ENCODE data around the gene ASIC3. TPM values are rescaled to one million over a fixed set of nuclear protein-coding genes. Genes with fewer than 3 reads are reported as not detected.
"Not testable (repeated sequence)": the region's sequence is repeated elsewhere in the genome, so short reads cannot be mapped to it uniquely, and the experiment has no call there.

Gene ASIC3
- total RNA-seq, 2 experiments from 2014 or later = 2.8 to 3.2 TPM

DNA sequence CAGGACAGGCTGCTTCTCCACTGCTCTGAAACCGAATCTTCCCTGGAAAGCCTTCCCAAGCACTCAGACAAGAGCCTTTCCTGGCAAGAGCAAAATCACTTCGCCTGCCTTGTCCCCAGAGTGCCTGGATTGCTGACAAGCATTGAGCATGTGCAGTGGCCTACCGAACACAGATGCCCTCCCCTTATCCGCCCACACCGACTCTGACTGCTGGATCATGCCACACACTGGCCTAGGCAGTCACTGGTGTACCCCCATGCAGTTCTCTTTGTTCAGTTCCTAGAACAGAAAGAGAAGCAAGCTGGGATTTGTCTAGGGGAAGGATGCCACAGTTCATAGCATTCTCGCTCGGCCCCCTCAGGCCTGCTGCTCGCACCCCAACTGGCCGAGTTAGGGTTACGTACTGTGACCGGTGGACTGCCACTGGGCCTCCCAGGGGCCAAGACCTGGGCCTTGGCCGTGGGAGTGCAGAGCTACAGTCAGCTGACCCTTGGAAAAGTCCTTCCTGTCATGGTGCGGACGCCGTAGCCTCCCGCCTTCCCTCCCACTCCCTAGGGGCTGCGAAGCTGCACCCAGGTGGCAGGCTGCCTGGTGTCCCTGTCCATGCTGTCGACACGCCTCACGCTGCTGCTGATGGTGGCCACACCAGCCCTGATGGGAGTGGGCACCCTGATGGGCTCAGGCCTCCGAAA is 13.2 kb upstream of the ASIC3 start:
- Mint-ChIP-seq H3K4me3 (no peak overlapping the region), H3K36me3 (ENCODE audit: low read depth) (peaks cover 18% of the 10 kb centered on the region), H3K27me3 (ENCODE audit: low read depth) (no peaks in the 10 kb centered on the region), H3K9me3 (ENCODE audit: insufficient read depth) (no peaks in the 10 kb centered on the region), H3K4me1 (ENCODE audit: low read depth) (peaks cover 17% of the 10 kb centered on the region), H3K27ac (no peak overlapping the region)
- POLR2A ChIA-PET = no interaction called here
- no peak for ATAC-seq
- DNase-seq = no peak
- CTCF ChIA-PET = no interaction called here

- POLR2A ChIA-PET = no interaction called here
- CTCF ChIA-PET = no interaction called here
- H3K27me3 Mint-ChIP-seq (ENCODE audit: low read depth) = no peaks in the 10 kb centered on the region
- ATAC-seq (no peak), DNase-seq (no peak)
- peaks cover 17% of the 10 kb centered on the region for H3K4me1 Mint-ChIP-seq (ENCODE audit: low read depth)
- H3K36me3 Mint-ChIP-seq (ENCODE audit: low read depth) = peaks cover 18% of the 10 kb centered on the region
- no peak overlapping the region for H3K27ac Mint-ChIP-seq
- H3K4me3 Mint-ChIP-seq = no peak overlapping the region
- no peaks in the 10 kb centered on the region for H3K9me3 Mint-ChIP-seq (ENCODE audit: insufficient read depth)
These were observed 12.4 kb upstream of the ASIC3 start for GRCh38 chr7:151035902-151036301.

GRCh38 chr7:151038951-151039849 is 9.1 kb upstream of the ASIC3 start:
- ChIA-PET CTCF (interaction anchor here (0.9 to 1.0 kb wide), 3 partner anchors 11 to 77 kb away, joined by 3 to 4 read pairs (median 3); partner anchors contain the start of gene ABCB8), POLR2A (no interaction called here)
- Mint-ChIP-seq H3K4me1 (ENCODE audit: low read depth) (peaks cover 17% of the 10 kb centered on the region), H3K4me3 (no peak overlapping the region), H3K9me3 (ENCODE audit: insufficient read depth) (no peaks in the 10 kb centered on the region), H3K27me3 (ENCODE audit: low read depth) (no peaks in the 10 kb centered on the region), H3K36me3 (ENCODE audit: low read depth) (peaks cover 10% of the 10 kb centered on the region), H3K27ac (peak overlapping the region; percentile 39)
- peak; percentile 67 for ATAC-seq
- peak; percentile 53 for DNase-seq

DNA sequence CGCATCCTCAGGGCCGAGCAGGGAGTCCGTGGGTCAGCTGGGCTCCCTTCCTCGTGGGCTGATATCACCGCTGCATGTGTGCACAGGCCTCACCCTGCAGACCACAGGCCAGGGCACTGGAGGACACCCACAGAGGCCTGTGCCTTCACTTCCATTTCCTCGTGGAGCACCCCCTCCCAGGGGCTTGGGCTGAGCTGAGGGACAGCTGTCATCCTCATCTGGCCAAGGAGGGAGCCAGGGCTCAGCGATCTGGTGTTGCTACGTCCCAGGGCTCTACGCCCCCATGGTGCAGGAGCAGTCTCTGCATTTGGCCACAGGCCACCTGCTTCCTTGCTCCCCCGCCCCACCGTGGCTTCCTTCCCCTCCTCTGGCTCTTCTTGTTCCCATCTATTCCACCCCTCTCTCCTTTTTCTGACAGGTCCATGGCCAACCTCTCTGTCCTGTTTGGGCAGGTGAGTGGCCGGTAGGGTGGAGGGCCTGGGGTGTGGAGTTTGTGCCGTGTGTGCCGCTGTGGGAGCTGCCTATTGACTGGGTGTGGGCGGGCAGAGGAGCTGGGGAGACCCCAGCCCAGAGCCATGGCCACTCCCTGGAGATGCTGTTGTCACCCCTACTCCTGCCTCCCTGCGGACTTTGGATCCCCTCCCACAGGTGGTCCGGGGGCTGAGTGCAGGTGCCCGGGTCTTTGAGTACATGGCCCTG is 8.3 kb upstream of the ASIC3 start:
- CTCF ChIA-PET = interaction anchor here (1.0 kb wide), 1 partner anchor 22 kb away, joined by 3 read pairs; no protein-coding TSS in a partner anchor
- no peaks in the 10 kb centered on the region for H3K27me3 Mint-ChIP-seq (ENCODE audit: low read depth)
- H3K4me3 Mint-ChIP-seq = no peak overlapping the region
- H3K9me3 Mint-ChIP-seq (ENCODE audit: insufficient read depth) = no peaks in the 10 kb centered on the region
- peak overlapping the region; percentile 39 for H3K27ac Mint-ChIP-seq
- DNase-seq (no peak), ATAC-seq (no peak)
- POLR2A ChIA-PET = no interaction called here
- H3K4me1 Mint-ChIP-seq (ENCODE audit: low read depth) = peaks cover 17% of the 10 kb centered on the region
- H3K36me3 Mint-ChIP-seq (ENCODE audit: low read depth) = peaks cover 10% of the 10 kb centered on the region

DNA sequence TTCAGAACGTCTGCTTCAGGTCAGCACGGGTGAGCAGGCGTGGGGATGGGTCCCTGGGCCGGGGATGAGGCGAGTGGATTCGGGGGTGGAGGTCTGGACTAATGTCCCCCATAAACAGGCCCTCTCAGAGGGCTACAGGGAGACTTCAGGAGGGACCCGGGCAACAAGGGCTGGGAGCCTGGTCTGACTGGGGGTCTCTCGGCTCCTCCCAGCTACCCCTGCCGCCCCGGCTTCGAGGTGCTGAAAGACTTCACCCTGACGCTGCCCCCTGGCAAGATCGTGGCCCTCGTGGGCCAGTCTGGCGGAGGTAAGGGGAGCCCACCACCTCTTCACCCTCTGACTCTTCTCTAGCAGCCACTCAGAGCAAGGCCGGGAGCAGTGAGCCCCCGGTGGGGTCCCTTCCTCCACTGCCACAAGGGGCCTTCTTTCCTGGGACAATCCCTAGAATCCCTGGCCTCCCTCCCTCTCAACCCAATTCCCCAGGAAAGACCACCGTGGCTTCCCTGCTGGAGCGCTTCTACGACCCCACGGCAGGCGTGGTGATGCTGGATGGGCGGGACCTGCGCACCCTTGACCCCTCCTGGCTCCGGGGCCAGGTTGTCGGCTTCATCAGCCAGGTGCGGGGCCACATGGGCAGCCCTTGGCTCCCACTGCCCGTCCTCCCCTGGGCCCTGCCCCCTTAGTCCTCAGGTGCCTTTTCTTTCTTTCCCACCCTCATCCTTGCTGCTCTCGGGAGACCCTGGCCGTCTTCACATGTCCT is 7.5 kb upstream of the ASIC3 start:
- no peaks in the 10 kb centered on the region for H3K9me3 Mint-ChIP-seq (ENCODE audit: insufficient read depth)
- CTCF ChIA-PET = interaction anchor here (1.1 kb wide), 1 partner anchor 22 kb away, joined by 3 read pairs; no protein-coding TSS in a partner anchor
- H3K36me3 Mint-ChIP-seq (ENCODE audit: low read depth) = peaks cover 7% of the 10 kb centered on the region

GRCh38 chr7:151043449-151043848 is 4.9 kb upstream of the ASIC3 start:
- H3K4me3 Mint-ChIP-seq = not testable (repeated sequence)

More for the DNA sequence above, 7.5 kb upstream of the ASIC3 start:
- POLR2A ChIA-PET = no interaction called here
- no peaks in the 10 kb centered on the region for H3K27me3 Mint-ChIP-seq (ENCODE audit: low read depth)
- H3K4me1 Mint-ChIP-seq (ENCODE audit: low read depth) = peaks cover 17% of the 10 kb centered on the region
- ATAC-seq = no peak
- no peak overlapping the region for H3K4me3 Mint-ChIP-seq
- DNase-seq = no peak
- no peak overlapping the region for H3K27ac Mint-ChIP-seq

GRCh38 chr7:151043959-151044358 is 4.4 kb upstream of the ASIC3 start:
- Mint-ChIP-seq H3K27me3 (ENCODE audit: low read depth) (no peaks in the 10 kb centered on the region), H3K27ac (no peak overlapping the region), H3K4me1 (ENCODE audit: low read depth) (peaks cover 12% of the 10 kb centered on the region), H3K36me3 (ENCODE audit: low read depth) (no peaks in the 10 kb centered on the region), H3K9me3 (ENCODE audit: insufficient read depth) (no peaks in the 10 kb centered on the region), H3K4me3 (no peak overlapping the region)
- ChIA-PET CTCF (no interaction called here), POLR2A (no interaction called here)
- no peak for ATAC-seq
- no peak for DNase-seq

More at GRCh38 chr7:151043449-151043848, 4.9 kb upstream of the ASIC3 start:
- POLR2A ChIA-PET; ATAC-seq; H3K27ac Mint-ChIP-seq; H3K9me3 Mint-ChIP-seq (ENCODE audit: insufficient read depth); DNase-seq; CTCF ChIA-PET; H3K36me3 Mint-ChIP-seq (ENCODE audit: low read depth); H3K27me3 Mint-ChIP-seq (ENCODE audit: low read depth): not testable (repeated sequence)
- H3K4me1 Mint-ChIP-seq (ENCODE audit: low read depth) = peaks cover 17% of the 10 kb centered on the region

DNA sequence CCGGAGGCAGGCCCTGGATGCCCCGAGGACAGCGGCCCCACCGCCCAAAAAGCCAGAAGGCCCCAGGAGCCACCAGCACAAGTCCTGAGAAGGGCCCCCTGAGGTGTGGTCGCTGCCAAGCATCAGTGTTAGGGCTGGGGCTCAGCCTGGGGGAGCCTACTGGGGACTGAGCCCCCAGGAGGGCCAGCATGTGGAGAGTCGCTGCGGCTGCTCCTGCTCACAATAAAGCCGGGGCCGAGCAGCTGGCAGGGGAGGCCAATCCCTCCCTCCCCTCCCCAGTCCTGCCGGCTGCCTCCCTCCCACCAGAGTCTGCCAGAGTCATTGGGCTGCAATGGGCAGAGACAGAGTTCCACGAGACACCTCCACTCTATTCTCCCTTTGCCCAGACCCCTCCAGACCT is 3.1 kb upstream of the ASIC3 start:
- ChIA-PET CTCF (no interaction called here), POLR2A (no interaction called here)
- Mint-ChIP-seq H3K27me3 (ENCODE audit: low read depth) (peaks cover 5% of the 10 kb centered on the region), H3K4me1 (ENCODE audit: low read depth) (peaks cover 1% of the 10 kb centered on the region), H3K36me3 (ENCODE audit: low read depth) (no peaks in the 10 kb centered on the region), H3K4me3 (no peak overlapping the region), H3K9me3 (ENCODE audit: insufficient read depth) (no peaks in the 10 kb centered on the region), H3K27ac (no peak overlapping the region)
- DNase-seq (no peak), ATAC-seq (no peak)

- H3K27ac Mint-ChIP-seq = peak overlapping the region; percentile 67
- peaks cover 9% of the 10 kb centered on the region for H3K27me3 Mint-ChIP-seq (ENCODE audit: low read depth)
- no peak for ATAC-seq
- H3K36me3 Mint-ChIP-seq (ENCODE audit: low read depth) = no peaks in the 10 kb centered on the region
- ChIA-PET CTCF (interaction anchor here (2.0 kb wide), 1 partner anchor 18 kb away, joined by 5 read pairs; the partner anchor contains the start of gene ABCB8), POLR2A (no interaction called here)
- no peak for DNase-seq
- no peak overlapping the region for H3K4me3 Mint-ChIP-seq
- peaks cover 5% of the 10 kb centered on the region for H3K4me1 Mint-ChIP-seq (ENCODE audit: low read depth)
- no peaks in the 10 kb centered on the region for H3K9me3 Mint-ChIP-seq (ENCODE audit: insufficient read depth)
These were observed 2.4 kb upstream of the ASIC3 start for GRCh38 chr7:151045967-151046366.

- H3K9me3 Mint-ChIP-seq (ENCODE audit: insufficient read depth) = no peaks in the 10 kb centered on the region
These were observed 1.4 kb upstream of the ASIC3 start for GRCh38 chr7:151046603-151047573.

More at GRCh38 chr7:151046603-151047573, 1.4 kb upstream of the ASIC3 start:
- DNase-seq = no peak
- Mint-ChIP-seq H3K4me1 (ENCODE audit: low read depth) (peaks cover 9% of the 10 kb centered on the region), H3K27ac (no peak overlapping the region), H3K27me3 (ENCODE audit: low read depth) (peaks cover 9% of the 10 kb centered on the region), H3K4me3 (no peak overlapping the region), H3K36me3 (ENCODE audit: low read depth) (no peaks in the 10 kb centered on the region)
- CTCF ChIA-PET = interaction anchor here (2.0 kb wide), 1 partner anchor 19 kb away, joined by 5 read pairs; the partner anchor contains the start of gene ABCB8
- ATAC-seq = no peak
- POLR2A ChIA-PET = no interaction called here

All from activated CD8-positive, alpha-beta T cell treated with anti-CD3 and anti-CD28 coated beads, Interleukin-2, amount 10 ng/mL, durations not matched to agents 7 days and 5 days (primary cell).